ENCODE measurements around the gene ZNF724.
"Not testable (repeated sequence)": the region's sequence is repeated elsewhere in the genome, so short reads cannot be mapped to it uniquely, and the experiment has no call there.

ZNF724 gene

DNA sequence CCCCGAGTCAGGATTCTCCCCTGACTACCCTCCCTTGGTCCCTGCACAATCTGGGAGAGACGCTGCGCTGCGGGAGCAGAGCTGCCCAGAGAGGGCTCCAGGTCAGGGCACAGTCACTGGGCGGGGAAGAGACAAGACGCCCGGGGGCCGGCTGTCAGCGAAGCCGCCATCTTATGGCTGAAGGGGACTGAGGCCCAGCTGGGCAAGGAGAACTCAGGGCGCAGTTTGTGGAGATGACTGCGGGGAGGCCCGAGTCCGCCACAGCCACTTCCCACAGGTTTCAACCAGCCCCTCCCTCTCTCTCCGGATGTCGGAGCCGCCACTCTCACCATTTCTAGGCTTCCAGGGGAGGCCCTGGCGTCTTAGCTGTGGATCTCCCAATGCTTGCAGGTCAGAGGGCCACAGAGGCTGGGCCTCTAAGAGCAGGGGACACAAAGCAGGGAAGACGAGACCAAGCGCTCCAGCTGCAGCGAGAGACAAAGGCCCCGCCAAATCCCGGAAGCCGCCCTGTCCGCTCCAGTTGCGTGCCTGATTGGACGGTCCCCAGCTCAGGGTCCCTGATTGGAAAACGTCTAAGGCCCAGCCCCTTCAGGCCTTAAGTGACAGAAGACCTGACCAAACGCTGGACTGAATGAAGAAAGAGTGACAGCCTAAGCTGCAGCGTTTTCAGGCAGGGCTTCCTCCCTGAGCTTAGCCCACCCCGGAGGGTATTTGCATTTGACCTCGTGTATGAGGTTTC, at the start of gene ZNF724:
ZNF724 (minus strand) TSS at position 484 of the 739 bp plus-strand sequence; CDS start at position 332, 152 bp downstream.
- DNase-seq = peak; percentile 95

DNA sequence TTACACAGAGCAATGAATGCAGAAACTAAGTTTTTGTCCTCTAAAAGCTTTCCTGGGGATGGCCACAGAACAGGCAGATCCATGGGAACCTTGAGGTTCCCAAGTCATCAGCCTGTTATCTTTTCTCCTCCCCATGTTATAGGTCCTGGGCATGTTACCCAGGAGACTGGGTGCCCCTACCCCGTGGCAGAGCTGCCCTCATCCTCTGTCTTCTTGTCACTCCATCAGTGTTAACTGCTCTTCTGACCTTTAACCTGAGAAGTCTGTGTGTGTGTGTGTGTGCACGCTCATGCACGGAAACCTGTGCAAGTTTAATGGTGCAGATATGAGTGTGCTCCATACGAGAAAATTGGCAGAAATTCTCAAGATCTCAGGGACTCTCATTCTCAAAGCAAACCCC, 43.9 kb upstream of the ZNF724 start:
- no peak for DNase-seq

DNA sequence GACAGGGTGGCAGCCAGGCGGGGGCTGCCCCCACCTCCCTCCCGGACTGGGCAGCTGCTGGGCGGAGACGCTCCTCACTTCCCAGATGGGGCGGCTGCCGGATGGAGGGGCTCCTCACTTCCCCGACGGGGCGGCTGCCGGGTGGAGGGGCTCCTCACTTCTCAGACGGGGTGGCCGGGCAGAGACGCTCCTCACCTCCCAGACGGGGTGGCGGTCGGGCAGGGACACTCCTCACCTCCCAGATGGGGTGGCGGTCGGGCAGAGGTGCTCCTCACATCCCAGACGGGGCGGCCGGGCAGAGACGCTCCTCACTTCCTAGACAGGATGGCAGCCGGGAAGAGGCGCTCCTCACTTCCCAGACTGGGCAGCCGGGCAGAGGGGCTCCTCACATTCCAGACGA, 39.8 kb upstream of the ZNF724 start:
- DNase-seq = not testable (repeated sequence)

DNA sequence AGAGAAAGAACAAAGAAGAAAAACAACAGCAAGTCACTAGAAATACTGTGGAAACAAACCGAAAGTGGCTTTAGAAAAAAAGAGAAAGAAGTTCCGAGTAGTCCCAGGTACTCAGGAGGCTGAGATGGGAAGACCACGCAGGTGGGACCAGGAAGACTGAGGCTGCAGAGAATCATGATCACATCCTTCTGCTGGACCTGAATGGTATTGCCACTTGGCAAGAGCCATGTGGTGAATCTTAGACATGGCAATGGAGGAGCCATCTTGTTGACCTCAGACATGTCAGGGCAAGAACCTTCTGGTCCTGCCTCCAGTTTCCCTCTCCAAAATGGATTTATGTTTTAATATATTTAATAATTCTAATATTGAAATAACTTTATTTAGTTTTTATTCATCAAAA, 37.4 kb upstream of the ZNF724 start:
- DNase-seq = no peak

DNA sequence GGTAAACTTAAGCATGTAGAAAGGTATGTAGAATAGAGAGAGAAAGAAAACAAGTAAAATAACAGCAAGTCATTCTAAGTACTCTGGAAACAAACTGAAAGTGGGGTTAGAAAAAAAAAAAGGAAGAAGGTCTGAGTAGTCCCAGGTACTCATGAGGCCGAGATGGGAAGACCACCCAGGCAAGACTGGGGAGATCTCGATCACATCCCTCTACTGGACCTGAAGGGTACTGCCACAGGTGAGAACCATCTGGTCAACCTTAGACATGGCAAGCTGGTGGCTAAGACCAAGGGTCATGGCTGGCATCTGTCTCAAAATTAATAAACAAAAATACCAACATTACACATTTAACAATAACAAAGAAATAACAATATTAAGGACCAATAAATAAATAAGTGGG, 36.3 kb upstream of the ZNF724 start:
- no peak for DNase-seq

DNA sequence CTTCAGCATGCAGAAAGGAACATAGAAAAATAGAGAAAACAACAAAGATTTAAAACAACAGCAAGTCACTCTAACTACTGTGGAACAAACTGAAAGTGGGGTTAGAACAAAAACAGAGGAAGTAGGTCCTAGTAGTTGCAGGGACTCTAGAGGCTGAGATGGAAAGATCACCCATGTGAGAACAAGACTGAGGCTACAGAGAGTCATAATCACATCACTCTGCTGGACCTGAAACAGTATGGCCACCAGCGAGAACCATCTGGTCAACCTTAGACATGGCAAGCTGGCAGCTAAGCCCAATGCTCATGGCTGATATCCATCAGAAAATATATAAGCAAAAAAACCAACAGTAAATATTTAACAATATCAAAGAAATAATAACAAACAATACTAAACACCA, 35.8 kb upstream of the ZNF724 start:
- DNase-seq = no peak

DNA sequence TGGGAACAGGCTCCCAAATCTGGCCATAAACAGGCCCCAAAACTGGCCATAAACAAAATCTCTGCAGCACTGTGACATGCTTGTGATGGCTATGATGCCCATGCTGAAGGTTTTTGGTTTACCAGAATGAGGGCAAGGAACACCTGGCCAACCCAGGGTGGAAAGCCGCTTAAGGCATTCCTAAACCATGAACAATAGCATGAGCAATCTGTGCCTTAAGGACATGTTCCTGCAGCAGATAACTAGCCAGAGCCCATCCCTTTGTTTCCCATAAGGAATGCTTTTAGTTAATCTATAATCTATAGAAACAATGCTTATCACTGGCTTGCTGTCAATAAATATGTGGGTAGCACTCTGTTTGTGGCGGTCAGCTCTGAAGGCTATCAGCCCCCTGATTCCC, 35.1 kb upstream of the ZNF724 start:
- DNase-seq = not testable (repeated sequence)

DNA sequence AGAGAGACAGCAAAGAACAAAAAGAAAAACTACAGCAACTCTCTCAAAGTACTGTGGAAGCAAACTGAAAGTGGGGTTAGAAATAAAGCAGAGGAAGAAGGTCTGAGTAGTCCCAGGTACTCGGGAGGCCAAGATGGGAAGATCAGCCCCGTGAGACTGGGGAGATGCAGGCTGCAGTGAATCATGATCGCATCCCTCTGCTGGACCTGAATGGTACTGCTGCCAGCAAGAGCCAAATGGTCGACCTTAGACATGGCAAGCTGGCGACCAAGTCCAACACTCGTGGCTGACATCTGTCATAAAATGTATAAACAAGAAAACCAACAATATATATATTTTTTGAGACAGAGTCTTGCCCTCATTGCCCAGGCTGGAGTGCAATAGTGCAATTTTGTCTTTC, 33.7 kb upstream of the ZNF724 start:
- DNase-seq = no peak

DNA sequence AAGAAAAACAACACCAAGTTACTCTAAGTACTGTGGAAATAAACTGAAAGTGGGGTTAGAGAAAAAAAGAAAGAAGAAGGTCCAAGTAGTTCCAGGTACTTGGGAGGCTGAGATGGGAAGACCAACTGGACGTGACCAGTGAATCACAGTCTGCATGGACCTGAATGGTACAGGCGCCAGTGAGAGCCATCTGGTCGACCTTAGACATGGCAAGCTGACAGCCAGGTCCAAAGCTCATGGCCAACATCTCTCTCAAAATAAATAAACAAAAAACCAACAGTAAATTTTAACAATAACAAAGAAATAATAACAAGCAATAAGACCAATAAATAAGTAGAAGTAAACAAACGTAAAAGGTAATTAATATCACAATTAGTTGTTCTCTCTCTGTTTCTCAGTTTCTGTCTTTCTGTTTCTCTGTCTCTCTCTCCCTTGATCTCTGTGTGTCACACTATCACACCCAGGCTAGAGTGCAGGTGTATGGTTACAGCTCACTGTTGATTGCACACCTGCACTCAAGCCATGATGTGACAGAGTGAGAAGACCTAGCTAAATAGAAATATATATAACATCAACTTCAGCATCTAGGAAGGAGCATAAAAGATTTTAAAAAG, 31.6 kb upstream of the ZNF724 start:
- DNase-seq = no peak

DNA sequence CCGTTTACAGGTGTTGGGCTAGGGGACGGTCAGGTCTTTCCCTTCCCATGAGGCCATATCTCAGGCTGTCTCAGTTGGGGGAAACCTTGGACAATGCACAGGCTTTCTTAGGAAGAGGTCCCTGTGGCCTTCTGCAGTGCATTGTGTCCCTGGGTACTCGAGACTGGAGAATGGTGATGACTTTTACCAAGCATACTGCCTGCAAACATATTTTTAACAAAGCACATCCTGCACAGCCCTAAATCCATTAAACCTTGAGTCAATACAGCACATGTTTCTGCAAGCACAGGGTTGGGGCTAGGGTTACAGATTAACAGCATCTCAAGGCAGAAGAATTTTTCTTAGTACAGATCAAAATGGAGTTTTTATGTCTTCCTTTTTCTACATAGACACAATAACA, 27.9 kb upstream of the ZNF724 start:
- DNase-seq = not testable (repeated sequence)

DNA sequence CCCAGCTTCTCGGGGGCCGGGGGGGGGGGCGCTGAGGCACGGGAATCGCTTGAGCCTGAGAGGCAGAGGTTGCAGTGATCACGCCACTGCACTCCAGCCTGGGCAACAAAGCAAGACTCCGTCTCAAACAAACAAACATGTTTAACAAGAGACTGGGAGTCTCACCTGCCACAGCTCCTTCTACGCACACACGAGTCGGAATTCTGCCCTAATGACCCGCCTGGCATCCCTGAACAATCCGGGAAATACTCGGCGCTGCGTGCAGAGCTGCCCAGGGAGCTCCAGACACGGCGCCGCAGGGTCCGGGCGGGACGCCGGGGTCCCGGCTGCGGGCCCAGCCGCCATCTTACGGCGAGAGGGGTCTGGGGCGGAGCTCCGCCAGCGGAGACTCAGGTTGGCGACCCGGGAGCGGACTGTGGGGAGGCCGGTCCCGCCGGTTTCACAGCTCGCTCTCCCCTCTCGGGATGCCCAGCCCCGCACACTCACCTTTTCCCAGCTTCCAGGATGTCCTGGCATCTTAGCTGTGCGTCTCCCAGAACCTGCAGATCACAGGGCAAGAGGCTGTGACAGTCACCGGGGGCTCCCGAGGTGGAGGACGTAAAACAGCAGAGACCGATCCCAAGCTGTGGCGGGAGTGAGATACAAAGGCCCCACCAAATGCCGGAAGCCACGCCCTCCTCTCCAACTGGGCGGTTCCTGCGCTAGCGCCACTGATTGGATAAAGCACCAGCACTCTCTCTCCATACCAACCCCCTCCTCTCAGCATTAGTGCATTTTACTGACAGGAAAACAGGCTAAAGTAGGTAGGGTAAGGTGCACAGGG, 23.6 kb upstream of the ZNF724 start:
- peak; percentile 83 for DNase-seq

DNA sequence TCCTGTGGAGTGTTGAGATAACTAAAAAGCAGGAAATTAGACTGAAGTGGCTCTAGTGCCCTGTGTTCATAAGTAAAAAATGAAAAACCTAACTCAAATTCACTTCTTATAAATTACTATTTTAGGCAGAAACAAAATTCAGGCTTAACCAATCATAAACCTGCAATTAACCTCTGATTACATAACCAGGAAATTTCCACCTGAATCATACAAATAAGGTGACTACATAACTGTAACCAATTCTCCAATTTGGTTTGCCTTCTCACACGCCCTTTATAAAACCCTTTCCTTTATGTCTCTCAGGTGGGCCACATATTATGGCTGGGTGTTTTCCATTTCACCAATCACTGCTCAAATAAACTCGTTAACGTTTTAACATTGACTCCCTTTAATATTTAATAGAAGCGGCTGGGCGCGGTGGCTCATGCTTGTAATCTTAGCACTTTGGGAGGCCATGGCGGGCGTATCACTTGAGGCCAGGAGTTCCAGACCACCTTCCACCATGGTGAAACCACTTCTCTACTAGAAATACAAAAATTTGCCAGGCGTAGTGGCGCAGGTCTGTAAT, 22.9 kb upstream of the ZNF724 start:
- no peak for DNase-seq

DNA sequence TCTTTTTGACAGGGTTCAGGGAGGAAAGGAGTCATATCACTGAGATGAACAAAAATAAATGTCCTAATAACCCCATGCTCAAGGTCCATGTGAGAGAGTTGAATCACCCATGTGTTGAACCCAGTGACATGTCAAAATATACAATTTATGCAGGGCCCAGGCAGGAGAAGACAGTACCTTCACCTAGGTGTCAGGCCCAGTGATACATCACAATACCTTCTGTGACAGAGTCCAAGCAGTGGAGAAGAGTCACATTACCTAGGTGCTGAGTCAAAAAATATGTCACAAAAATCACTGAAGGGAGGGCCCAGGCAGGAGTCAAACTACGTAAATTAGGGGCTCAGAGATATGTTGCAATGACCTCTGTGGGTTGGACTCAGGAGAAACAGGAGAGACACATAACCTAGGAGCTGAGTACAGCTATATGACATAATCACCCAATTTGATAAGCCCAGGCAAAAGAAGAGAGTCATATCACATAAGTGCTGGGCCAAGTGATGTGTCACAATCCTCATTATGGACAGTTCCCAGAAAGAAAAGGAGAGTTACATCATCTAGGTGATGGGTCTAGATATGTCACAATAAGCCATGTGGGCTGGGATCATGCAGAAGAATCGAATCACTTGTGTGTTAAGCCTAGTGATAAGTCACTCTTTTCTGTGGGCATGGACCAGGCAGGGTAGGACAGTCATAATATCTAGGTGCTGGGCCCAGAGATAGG, 13.8 kb upstream of the ZNF724 start:
- no peak for DNase-seq

DNA sequence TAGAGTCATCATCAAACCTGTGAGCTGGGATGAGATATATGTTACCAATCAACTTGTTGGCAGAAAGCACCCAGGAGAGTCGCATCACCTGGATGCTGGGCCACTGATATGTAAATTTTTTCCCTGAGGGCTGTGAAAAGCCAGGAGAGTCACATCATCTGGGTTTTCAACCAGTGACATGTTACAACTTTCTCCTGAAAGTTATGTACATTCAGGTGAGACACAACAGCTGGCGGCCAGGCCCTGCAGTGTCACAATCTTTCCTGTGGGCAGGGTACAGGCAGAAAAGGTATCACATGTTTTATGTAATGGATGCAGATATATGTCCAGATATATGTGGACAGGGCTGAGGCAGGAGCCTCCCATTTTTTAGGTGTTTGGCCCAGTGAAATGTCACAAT, 13.2 kb upstream of the ZNF724 start:
- no peak for DNase-seq

DNA sequence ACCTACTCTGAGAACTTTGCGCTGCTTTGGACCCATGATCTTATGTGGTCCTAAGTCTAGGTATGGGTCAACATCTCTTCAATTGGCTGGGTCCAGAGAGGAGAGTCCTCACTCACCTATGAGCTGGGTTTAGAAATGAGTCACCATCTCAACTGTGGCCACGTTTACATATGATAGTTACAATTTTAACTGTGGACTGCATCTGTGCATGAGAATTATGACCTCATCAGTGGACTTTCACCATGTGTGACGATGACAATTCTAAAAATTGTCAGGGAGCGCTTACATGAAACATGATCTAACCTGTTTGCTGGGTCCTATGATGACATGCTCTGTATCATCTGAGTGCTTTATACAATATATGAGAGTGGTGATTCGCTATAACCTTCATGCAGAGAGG, 12.7 kb upstream of the ZNF724 start:
- no peak for DNase-seq

DNA sequence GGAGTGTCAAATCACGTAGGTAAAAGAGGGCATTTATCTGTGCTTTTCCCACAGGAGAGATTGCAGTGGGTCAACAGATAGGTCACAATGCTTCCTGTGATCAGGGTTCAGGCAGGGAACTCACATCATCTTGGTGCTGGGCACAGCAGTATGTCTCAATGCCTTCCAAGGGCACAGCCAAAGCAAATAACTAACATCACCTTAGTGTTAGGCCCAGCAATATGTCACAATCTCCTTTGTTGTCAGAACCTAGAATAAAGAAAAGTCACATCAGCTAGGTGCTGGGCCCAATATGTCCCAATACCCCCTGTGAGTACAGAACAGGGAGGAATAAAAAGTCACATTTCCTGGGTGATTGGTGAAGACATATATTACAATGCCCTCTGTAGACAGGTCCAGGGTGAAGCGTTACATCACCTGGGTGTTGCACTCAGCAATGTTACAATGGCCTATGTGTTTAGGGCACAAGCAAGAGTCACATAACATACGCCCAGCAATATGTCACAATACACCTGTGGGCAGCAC, 11.4 kb upstream of the ZNF724 start:
- no peak for DNase-seq

DNA sequence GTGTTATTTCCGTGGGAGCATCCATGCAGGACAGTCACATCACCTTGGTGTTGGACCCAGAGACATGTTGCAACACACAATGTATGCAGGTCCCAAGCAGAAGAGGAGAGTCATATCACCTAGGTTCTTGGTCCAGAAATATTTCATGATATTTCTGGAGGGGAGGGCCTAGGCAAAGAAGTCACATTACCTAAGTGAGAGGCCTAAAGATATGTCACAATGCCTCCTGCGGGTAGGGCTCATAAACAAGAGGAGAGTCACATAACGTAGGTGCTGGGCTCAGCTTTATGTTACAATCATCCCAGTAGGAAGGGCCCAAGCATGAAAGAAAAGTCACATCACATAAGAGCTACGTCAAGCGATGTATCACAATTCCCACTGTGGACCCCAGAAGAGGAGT, 10.8 kb upstream of the ZNF724 start:
- no peak for DNase-seq

DNA sequence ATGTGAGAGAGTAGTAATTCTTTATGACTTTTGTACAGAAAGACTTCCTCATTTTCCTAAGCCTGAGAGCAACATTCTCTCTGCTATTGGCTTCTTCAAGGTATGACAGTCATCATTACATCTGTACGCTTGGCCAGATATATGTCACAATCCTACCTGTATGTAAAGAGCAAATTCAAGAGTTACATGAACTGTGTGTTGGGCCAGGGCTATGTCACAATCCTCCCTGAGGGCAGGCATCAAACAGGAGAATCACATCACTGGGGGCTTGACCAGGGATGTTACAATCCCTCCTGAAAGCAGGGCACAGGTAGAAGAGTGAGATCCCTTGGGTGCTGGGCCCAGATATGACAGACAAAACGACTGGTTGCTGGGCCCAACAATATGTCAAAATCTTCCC, 9.8 kb upstream of the ZNF724 start:
- DNase-seq = no peak

DNA sequence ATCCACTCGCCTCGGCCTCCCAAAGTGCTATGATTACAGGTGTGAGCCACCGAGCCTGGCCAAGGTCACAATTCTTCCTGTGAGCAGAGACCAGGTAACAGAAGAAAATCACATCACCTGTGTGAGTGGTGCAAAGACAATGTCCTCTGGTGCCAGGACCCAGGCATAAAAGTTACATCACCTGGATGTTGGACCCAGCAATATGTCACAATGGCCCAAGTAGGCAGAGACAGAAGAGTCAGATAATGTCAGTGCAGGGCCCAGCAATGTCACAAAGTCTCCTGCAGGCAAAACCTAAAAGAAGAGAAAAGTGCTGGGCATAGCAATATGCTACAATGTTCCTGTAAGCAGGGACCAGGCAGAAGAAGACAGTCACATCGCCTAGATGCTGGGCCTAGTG, 5.5 kb upstream of the ZNF724 start:
- DNase-seq = no peak

DNA sequence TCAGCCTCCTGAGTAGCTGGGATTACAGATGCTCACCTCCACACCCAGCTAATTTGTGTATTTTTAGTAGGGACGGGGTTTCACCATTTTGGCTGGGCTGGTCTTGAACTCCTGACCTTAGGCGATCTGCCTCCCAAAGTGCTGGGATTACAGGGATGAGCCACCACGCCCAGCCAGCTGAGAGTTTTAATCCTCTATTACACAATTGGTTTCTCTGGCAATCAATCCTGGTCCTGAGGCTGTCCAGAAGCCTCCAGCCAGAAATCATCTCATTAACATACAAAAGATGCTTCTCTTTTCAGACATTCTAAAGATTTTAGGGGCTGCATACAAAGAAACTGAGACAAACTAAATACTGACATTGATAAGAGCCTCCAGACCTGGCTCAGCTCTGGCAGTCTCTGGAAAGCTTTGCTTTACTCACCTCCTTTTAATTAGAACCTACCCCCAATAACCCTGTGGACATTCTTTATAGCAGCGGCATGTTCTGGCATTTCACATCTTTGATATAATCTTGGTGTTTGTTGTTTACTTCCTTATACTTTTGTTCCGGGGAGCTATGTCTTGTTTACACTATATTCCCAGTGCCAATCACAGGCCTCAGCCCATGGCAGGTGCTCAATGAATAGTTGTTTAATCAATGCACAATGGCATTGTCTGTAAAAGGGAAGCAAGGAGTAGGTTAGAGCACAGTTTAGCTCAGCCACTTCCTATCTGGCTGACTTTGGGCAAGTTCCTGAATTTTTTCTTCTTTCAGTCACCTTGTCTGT, 4.1 kb upstream of the ZNF724 start:
- no peak for DNase-seq

DNA sequence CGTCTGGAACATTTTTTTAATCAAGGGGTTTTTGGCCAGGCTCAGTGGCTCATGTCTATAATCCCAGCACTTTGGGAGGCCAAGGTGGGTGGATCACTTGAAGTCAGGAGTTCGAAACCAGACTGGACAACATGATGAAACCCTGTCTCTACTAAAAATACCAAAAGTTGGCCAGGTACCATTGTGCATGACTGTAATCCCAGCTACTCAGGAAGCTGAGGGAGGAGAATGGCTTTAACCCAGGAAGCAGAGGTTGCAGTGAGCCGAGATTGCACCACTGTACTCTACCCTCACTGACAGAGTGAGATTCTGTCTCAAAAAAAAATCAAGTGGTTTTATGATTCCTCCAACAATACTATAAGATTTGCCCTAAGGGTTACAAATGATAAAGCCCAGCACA, 3.1 kb upstream of the ZNF724 start:
- not testable (repeated sequence) for DNase-seq

DNA sequence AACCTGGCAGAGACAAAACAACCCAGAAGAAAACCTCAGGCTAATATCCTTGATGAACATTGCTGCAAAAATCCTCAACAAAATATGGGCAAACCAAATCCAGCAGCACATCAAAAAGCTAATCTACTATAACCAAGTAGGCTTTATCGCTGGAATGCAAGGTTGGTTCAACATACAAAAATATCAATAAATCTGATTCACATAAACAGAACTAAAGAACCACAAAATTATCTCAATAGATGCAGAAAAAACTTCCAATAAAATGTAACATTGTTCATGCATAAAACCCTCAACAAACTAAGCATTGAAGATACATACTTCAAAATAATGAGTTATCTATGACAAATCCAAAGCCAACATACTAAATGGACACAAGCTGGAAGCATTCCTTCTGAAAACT, 8.8 kb downstream of the ZNF724 start:
- DNase-seq = no peak

All from NCI-H446 treated with DMSO at 0.1 percent for 48 hours (cell line).